ENCODE data around the gene FAM117B. TPM values are rescaled to one million over a fixed set of nuclear protein-coding genes. Genes with fewer than 3 reads are reported as not detected.

Gene FAM117B
- total RNA-seq, 2 experiments from 2014 or later = 17.2 to 19.4 TPM

DNA sequence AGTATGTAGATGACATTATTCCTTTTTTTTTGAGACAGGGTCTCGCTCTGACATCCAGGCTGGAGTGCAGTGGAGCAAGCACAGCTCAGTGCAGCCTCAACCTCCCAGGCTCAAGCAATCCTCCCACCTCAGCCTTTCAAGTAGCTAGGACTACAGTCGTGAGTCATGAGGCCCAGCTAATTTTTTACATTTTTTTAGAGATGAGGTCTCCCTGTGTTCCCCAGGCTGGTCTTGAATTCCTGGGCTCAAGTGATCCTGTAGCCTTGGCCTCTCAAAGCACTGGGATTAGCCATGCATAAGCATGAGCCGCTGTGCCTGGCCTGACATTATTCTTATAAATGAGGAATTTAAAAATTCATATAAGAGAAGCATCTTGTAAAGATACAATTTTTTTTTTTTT is 86.9 kb downstream of the FAM117B start:
- ATAC-seq = no peak
- Mint-ChIP-seq H3K4me1 (ENCODE audit: low read depth) (peaks cover 51% of the 10 kb centered on the region), H3K4me3 (no peak overlapping the region), H3K9me3 (peaks cover 4% of the 10 kb centered on the region), H3K27ac (no peak overlapping the region), H3K27me3 (no peaks in the 10 kb centered on the region), H3K36me3 (ENCODE audit: low read depth) (peaks cover 16% of the 10 kb centered on the region)
- DNase-seq = no peak
- CTCF ChIA-PET = interaction anchor here (5.3 kb wide), 1 partner anchor 133 kb away, joined by 17 read pairs; no protein-coding TSS in a partner anchor
- intact Hi-C loops (cut with micrococcal nuclease) = no loop called here
- POLR2A ChIA-PET = no interaction called here
- TF ChIP-seq, protein P1, sequence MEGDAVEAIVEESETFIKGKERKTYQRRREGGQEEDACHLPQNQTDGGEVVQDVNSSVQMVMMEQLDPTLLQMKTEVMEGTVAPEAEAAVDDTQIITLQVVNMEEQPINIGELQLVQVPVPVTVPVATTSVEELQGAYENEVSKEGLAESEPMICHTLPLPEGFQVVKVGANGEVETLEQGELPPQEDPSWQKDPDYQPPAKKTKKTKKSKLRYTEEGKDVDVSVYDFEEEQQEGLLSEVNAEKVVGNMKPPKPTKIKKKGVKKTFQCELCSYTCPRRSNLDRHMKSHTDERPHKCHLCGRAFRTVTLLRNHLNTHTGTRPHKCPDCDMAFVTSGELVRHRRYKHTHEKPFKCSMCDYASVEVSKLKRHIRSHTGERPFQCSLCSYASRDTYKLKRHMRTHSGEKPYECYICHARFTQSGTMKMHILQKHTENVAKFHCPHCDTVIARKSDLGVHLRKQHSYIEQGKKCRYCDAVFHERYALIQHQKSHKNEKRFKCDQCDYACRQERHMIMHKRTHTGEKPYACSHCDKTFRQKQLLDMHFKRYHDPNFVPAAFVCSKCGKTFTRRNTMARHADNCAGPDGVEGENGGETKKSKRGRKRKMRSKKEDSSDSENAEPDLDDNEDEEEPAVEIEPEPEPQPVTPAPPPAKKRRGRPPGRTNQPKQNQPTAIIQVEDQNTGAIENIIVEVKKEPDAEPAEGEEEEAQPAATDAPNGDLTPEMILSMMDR (IDR thresholded peaks at IDR 0.05) = no peak

- Mint-ChIP-seq H3K27ac (no peak overlapping the region), H3K4me3 (no peak overlapping the region), H3K4me1 (ENCODE audit: low read depth) (peaks cover 38% of the 10 kb centered on the region), H3K36me3 (ENCODE audit: low read depth) (peaks cover 15% of the 10 kb centered on the region), H3K9me3 (no peaks in the 10 kb centered on the region), H3K27me3 (no peaks in the 10 kb centered on the region)
- ATAC-seq = no peak
- POLR2A ChIA-PET = interaction anchor here (0.8 to 1.1 kb wide), 2 partner anchors 13 to 15 kb away, joined by 3 read pairs; no protein-coding TSS in a partner anchor
- intact Hi-C loops (cut with micrococcal nuclease) = no loop called here
- CTCF ChIA-PET = interaction anchor here (1.0 kb wide), 1 partner anchor 136 kb away, joined by 3 read pairs; no protein-coding TSS in a partner anchor
- DNase-seq = no peak
- TF ChIP-seq, protein P1 (IDR thresholded peaks at IDR 0.05) = no peak
Observed at GRCh38 chr2:202723746-202724145, 89.0 kb downstream of the FAM117B start.

- no peak overlapping the region for H3K4me3 Mint-ChIP-seq
- intact Hi-C loops (cut with micrococcal nuclease) = no loop called here
- ATAC-seq (no peak), DNase-seq (no peak)
- H3K27ac Mint-ChIP-seq = no peak overlapping the region
- TF ChIP-seq, protein P1 (IDR thresholded peaks at IDR 0.05) = no peak
- CTCF ChIA-PET = interaction anchor here (0.7 to 1.1 kb wide), 3 partner anchors 8 to 78 kb away, joined by 3 to 4 read pairs (median 3); no protein-coding TSS in a partner anchor
- H3K27me3 Mint-ChIP-seq = no peaks in the 10 kb centered on the region
- POLR2A ChIA-PET = no interaction called here
- peaks cover 29% of the 10 kb centered on the region for H3K4me1 Mint-ChIP-seq (ENCODE audit: low read depth)
- H3K36me3 Mint-ChIP-seq (ENCODE audit: low read depth) = peaks cover 25% of the 10 kb centered on the region
- H3K9me3 Mint-ChIP-seq = no peaks in the 10 kb centered on the region
Observed at GRCh38 chr2:202726070-202726469, 91.3 kb downstream of the FAM117B start.

- H3K27me3 Mint-ChIP-seq = no peaks in the 10 kb centered on the region
- POLR2A ChIA-PET = interaction anchor here (0.7 kb wide), 1 partner anchor 13 kb away, joined by 3 read pairs; no protein-coding TSS in a partner anchor
- peaks cover 40% of the 10 kb centered on the region for H3K36me3 Mint-ChIP-seq (ENCODE audit: low read depth)
Observed at GRCh38 chr2:202736826-202737225, 102.1 kb downstream of the FAM117B start.

GRCh38 chr2:202743613-202744012 is 108.8 kb downstream of the FAM117B start:
- CTCF ChIA-PET = interaction anchor here (1.0 to 1.6 kb wide), 2 partner anchors 9 to 155 kb away, joined by 3 to 4 read pairs; no protein-coding TSS in a partner anchor

More at GRCh38 chr2:202736826-202737225, 102.1 kb downstream of the FAM117B start:
- ATAC-seq (no peak), DNase-seq (no peak)
- TF ChIP-seq, protein P1 (IDR thresholded peaks at IDR 0.05) = no peak
- intact Hi-C loops (cut with micrococcal nuclease) = no loop called here
- Mint-ChIP-seq H3K4me1 (ENCODE audit: low read depth) (peaks cover 28% of the 10 kb centered on the region), H3K4me3 (no peak overlapping the region), H3K9me3 (peaks cover 11% of the 10 kb centered on the region), H3K27ac (no peak overlapping the region)
- CTCF ChIA-PET = no interaction called here

More at GRCh38 chr2:202743613-202744012, 108.8 kb downstream of the FAM117B start:
- Mint-ChIP-seq H3K27ac (no peak overlapping the region), H3K36me3 (ENCODE audit: low read depth) (peaks cover 44% of the 10 kb centered on the region), H3K9me3 (peaks cover 34% of the 10 kb centered on the region), H3K27me3 (no peaks in the 10 kb centered on the region), H3K4me3 (no peak overlapping the region), H3K4me1 (ENCODE audit: low read depth) (peaks cover 16% of the 10 kb centered on the region)
- POLR2A ChIA-PET = no interaction called here
- intact Hi-C loops (cut with micrococcal nuclease) = no loop called here
- DNase-seq = no peak
- TF ChIP-seq, protein P1 (IDR thresholded peaks at IDR 0.05) = no peak
- ATAC-seq = no peak

Data from activated CD8-positive, alpha-beta T cell treated with anti-CD3 and anti-CD28 coated beads for 36 hours (primary cell).